ENCODE results near the gene LDLRAD4. TPM values are rescaled to one million over a fixed set of nuclear protein-coding genes. Genes with fewer than 3 reads are reported as not detected.

Gene LDLRAD4
- polyA plus RNA-seq, 12 donors: 9.1 to 19.0 (median 11.9) TPM; not detected in 1

DNA sequence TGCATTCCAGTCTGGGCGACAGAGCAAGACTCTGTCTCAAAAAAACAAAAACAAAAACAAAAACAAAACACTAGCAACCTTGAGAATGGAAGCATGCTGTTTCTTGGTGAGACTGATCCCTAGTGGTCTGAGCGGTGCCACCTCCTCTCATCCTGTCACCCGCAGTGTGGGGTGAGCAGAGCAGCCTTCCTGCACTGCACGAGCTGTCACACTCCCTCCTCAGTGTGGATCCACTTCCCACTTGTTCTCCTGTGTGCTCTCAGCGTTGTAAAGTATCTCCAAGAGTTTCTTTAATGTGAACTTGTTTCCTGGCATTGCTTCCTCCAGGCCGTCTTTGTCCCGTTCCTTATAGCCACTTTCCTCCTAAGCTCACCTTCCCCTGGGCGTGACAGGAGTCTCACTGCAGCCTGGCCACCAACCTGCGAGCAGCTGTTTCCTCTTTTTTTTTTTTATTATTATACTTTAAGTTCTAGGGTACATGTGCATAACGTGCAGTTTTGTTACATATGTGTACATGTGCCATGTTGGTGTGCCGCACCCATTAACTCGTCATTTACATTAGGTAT lies 287.3 kb downstream of the LDLRAD4 start:
- no peak for DNase-seq

DNA sequence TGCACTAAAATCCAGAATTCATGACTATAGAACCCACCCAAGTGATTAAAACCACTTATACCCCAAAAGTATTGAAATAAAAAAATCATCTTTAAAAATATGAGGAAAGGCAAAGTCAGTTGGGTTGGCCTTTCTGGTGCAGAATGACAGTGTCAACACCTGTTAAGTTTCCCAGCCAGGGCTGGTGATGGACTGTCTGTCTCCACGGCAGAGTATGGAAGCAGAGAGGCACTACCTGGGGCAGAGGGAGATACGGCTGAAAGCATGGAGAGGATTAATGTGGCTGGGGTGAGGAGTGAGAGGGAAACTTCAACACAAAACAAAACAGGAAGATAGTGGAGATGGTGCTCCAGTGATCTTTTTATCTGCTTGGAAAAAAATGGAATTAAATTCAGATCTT lies 292.0 kb downstream of the LDLRAD4 start:
- no peak for DNase-seq

GRCh38 chr18:13511961-13512577 lies 293.5 kb downstream of the LDLRAD4 start:
- DNase-seq: no peak

DNA sequence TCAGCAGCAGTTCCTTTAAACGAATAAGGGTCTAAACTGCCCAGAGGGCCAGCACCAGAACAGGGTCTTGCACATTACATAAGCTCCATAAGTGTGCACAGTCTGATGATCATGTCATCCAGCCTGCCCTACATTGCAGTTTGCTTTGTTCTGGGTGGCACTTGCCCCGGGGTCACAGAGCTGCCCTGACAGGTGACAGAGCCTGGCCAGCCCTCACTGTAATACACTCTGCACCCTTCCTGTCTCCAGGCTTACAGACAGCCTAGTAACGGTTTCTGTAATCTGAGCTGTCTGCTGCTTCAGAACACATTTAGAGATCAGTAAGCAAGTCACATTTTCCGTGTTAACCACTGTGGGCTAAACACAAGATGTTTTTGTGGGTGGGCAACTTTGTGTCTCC lies 294.5 kb downstream of the LDLRAD4 start:
- DNase-seq: peak; percentile 49

DNA sequence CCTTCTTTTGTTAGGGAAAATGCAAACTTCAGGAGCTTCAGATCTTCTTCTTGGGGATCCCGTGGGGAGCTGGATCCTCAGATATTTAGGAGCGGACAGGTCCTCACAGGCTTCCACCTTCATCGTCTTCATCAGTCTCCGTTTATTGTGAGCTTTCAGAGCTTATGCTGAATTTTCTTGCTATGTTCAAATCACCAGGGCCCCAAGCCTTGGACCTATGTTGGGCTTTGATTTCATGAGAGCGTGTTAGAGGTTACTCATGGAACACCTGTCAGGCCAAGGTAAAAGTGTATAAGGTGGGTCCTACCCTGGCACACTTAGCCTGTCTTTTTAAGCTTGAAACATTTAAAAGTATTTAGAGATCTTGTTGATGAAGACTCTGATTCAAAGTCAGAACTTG lies 294.9 kb downstream of the LDLRAD4 start:
- no peak for DNase-seq

DNA sequence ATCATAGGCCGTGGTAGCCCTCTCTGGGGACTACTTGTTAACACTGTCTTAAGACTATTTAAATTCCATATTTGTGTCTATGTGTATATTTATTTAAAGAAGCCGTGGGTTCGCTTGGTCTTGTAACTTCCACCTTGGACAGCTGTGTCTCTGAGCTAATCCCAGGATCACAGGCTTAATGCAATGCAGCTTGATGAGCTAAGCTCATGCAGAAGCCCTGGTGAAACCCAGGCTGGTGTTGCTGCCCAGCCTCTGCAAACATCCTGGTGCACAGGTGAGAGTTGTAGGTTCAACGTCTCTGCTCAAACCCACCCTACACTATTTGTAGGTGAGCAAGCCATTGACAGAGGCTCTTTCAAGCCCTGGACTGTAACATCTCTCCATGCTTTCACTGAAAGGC lies 296.0 kb downstream of the LDLRAD4 start:
- no peak for DNase-seq

- DNase-seq: no peak
Observed at GRCh38 chr18:13516855-13517254, 298.3 kb downstream of the LDLRAD4 start.

- no peak for DNase-seq
Observed at GRCh38 chr18:13517369-13517768, 298.8 kb downstream of the LDLRAD4 start.

DNA sequence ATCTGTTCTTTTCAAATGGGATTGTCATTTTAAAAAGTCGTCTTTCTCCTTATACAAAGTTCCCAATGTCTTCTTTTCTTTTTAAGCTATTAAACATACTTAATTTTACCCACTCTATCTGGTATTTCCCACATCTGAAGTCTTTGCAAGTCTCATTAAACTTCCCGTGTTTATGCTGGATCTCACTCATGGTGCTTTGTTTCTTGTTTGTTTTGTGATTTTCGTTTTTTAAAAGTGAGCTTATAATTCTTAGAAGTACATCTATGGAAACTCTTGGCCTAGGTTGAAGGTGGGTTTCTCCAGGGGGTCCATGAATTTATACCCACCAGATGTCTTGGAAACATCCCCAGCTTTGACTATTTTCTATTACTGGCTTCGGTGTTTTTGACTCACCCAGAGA lies 299.8 kb downstream of the LDLRAD4 start:
- no peak for DNase-seq

- DNase-seq: no peak
Observed at GRCh38 chr18:13520306-13520705, 301.7 kb downstream of the LDLRAD4 start.

DNA sequence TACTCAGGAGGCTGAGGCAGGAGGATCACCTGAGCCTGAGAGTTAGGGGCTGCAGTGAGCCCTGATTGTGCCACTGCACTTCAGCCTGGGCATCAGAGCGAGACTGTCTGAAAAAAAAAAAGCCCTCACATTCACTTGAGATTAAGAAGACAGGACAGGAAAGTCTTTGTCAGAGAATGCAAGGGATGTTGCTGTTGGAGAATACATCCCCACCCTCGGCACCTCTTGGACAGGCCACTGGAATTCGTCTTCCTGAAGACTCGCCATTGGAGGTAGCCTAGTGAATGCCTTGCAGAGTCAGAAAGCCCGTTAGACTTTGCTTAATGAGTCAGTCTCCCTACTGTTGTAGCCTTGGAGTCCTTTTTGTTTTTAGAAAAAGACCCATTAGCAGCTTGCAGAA lies 302.2 kb downstream of the LDLRAD4 start:
- no peak for DNase-seq

DNA sequence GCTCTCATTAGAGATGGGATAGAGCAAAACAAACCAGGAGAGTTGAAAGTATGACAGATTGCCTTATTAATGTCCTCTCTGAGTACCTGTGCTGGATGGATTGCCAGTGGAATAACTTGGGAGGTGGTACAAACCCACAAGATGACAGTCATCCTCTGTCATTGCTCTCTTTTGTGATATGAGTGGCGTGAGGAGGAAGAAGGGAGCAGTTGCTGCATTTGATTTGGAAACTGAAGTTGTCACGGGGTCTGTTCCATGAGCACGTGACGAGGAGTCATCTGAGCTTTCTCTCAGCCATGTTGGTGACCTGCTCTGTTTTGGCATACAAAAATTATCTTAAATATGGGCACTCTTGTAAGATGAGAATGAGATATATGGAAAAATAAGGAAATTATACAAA lies 302.9 kb downstream of the LDLRAD4 start:
- no peak for DNase-seq

- DNase-seq: no peak
Observed at GRCh38 chr18:13522256-13522655, 303.7 kb downstream of the LDLRAD4 start.

DNA sequence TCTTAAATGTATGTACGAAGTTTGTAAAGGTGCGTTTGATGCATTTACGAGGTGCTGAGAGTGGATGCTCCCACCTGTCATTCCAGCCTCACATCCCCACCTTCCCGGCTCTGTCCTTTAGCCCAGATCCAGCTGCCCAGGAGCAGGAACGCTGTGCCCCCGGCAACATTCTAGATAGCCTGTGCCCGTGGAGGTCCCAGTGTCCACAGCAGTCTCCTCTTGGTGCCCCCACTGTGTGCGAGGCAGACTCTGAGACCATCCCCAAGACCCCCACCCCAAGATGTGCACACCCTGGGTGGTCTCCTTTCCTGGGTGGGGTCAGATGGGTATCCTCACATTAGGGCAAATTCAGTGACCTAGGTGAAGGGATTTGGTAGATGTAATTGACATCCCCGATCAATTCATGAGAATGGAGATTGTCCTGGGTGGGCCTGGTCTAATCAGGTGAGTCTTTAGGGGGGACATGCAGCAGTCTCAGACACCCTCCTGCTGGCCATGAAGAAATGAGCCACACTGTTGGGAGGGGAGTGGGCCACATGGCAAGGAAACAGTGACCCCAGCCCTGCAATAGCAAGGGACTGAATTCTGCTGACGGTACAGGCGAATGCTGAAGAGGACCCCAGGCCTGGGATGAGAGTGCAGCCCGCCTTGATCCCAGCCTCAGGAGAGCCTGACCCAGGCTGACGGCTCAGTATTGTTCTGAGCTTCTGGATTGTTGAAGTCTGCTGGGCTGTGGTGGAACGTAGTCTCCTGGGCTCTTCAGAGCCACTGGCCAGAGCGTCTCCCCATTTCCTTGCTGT lies 304.5 kb downstream of the LDLRAD4 start:
- no peak for DNase-seq

- no peak for DNase-seq
Observed at GRCh38 chr18:13524054-13524453, 305.5 kb downstream of the LDLRAD4 start.

- no peak for DNase-seq
Observed at GRCh38 chr18:13524811-13525210, 306.3 kb downstream of the LDLRAD4 start.

DNA sequence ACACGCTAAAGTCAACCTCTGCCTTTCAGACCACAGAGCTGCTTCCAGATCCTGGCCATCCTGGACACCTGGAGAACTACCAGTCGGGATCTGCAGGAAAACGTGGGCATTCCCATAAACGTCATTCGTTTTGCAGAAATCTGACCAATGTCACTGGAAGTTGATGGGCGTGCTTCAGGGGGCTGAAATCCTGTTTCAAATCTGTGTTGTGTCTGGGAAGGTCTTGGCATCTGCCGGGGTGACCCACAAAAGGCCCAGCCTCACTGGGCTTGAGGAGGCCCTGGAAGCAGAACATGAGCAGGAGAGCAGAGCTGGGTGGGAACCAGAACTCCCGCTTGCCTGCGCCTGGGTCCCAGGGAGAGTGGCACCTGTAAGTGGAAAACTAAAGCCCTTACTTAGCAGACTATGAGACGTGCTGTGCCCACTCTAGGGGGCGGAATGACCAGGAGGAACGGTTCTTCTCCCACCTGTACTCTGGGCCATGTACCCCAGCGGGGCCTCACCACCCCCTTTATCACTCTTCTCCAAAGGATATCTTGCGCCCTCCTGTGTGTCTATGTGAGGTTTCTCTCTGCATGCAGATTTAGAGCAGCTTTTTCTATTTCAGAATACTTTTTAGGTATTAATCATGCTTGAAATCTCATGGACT lies 306.9 kb downstream of the LDLRAD4 start:
- DNase-seq: no peak

DNA sequence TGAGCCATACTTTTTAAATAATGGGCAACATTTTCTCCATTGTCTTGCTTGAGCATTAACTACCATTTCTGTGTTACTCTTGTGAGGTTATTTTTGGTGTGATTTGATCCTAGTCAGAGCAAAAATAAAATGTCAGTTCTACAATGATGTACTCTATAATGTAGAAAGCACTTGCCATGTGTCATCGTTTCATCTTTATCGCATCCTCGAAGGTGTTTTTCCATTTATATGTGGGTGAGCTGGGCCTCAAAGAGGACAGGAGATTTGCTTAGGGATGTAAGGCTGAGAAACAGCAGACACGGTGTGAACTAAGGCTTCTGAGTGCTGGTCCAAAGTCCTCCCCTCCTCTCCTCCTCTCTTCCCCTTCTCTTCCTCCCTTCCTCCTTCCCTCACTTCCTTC lies 308.0 kb downstream of the LDLRAD4 start:
- no peak for DNase-seq

GRCh38 chr18:13527256-13527655 lies 308.7 kb downstream of the LDLRAD4 start:
- DNase-seq: no peak

GRCh38 chr18:13527730-13528129 lies 309.2 kb downstream of the LDLRAD4 start:
- DNase-seq: no peak

GRCh38 chr18:13528739-13529392 lies 310.3 kb downstream of the LDLRAD4 start:
- no peak for DNase-seq

Data from muscle of arm (tissue), 12 donors.